ENCODE data around the gene CHCHD2. TPM values are rescaled to one million over a fixed set of nuclear protein-coding genes. Genes with fewer than 3 reads are reported as not detected.
A peak's percentile ranks its signal among the peaks of the same experiment; 100 is the strongest.

CHCHD2 gene
- total RNA-seq, 4 donors from 2014 or later: 221 to 414 (median 339) TPM

GRCh38 chr7:56063882-56064625, 42.2 kb downstream of the CHCHD2 start, which contains the start of gene SUMF2:
TSS of gene SUMF2 (plus strand) at chr7:56064286. CDS start at chr7:56064312, 26 bp downstream.
- Histone ChIP-seq H3K27me3 (no peaks in the 10 kb centered on the region), H3K36me3 (peaks cover 0 to 61% of the 10 kb centered on the region in 2 donors), H3K9me3 (no peaks in the 10 kb centered on the region), H3K27ac (peak within 1 kb of the TSS; percentile 72 to 92 (median 89)), H3K4me1 (peaks cover 0 to 16% (median 5%) of the 10 kb centered on the region in 3 donors), H3K4me3 (peak within 1 kb of the TSS; percentile 74 to 81)
- TF ChIP-seq CTCF (IDR thresholded peaks at IDR 0.05) (peak in 3 of 4 experiments; percentile 22 to 56 (median 27)), EP300 (IDR thresholded peaks at IDR 0.05) (no peak), POLR2AphosphoS5 (IDR thresholded peaks at IDR 0.05) (peak; percentile 87), POLR2A (IDR thresholded peaks at IDR 0.05) (peak; percentile 86 to 89)
- peak; percentile 99 for ATAC-seq
- WGBS, 2 donors (ENCODE audit: low coverage in 1 of 2): 0% methylated on average over 3 to 10 of the region's 49 CpGs

- H3K4me1 ChIP-seq: peaks cover 0 to 16% (median 5%) of the 10 kb centered on the region in 3 donors
- peaks cover 0 to 61% of the 10 kb centered on the region in 2 donors for H3K36me3 ChIP-seq
- no peak for TF ChIP-seq EP300 (IDR thresholded peaks at IDR 0.05)
- no peak for TF ChIP-seq POLR2AphosphoS5 (IDR thresholded peaks at IDR 0.05)
- TF ChIP-seq CTCF (IDR thresholded peaks at IDR 0.05): no peak
- no peak for TF ChIP-seq POLR2A (IDR thresholded peaks at IDR 0.05)
- peak overlapping the region; percentile 72 to 92 (median 89) for H3K27ac ChIP-seq
- H3K9me3 ChIP-seq: no peaks in the 10 kb centered on the region
- H3K4me3 ChIP-seq: peak overlapping the region in 1 of 2 donors; percentile 81
- H3K27me3 ChIP-seq: no peaks in the 10 kb centered on the region
- WGBS, 2 donors (ENCODE audit: low coverage in 1 of 2): 49 to 61% methylated on average over 7 of the region's 7 CpGs
- no peak for ATAC-seq
Observed at GRCh38 chr7:56063500-56063881, 42.8 kb downstream of the CHCHD2 start.

GRCh38 chr7:56062382-56062781, 43.9 kb downstream of the CHCHD2 start:
- Histone ChIP-seq H3K9me3 (no peaks in the 10 kb centered on the region), H3K27me3 (no peaks in the 10 kb centered on the region), H3K4me3 (no peak overlapping the region), H3K27ac (peak overlapping the region in 2 of 4 donors; percentile 15 to 92), H3K4me1 (peaks cover 0 to 16% (median 5%) of the 10 kb centered on the region in 3 donors), H3K36me3 (peaks cover 0 to 64% of the 10 kb centered on the region in 2 donors)
- ATAC-seq: no peak
- TF ChIP-seq EP300 (IDR thresholded peaks at IDR 0.05) (no peak), POLR2A (IDR thresholded peaks at IDR 0.05) (no peak), CTCF (IDR thresholded peaks at IDR 0.05) (no peak), POLR2AphosphoS5 (IDR thresholded peaks at IDR 0.05) (no peak)
- WGBS, 2 donors (ENCODE audit: low coverage in 1 of 2): 49 to 64% methylated on average over 2 of the region's 2 CpGs

- H3K4me3 ChIP-seq: no peak overlapping the region
- H3K4me1 ChIP-seq: peaks cover 0 to 41% (median 18%) of the 10 kb centered on the region in 3 donors
- no peak for ATAC-seq
- no peaks in the 10 kb centered on the region for H3K27me3 ChIP-seq
- TF ChIP-seq POLR2AphosphoS5 (IDR thresholded peaks at IDR 0.05): no peak
- TF ChIP-seq EP300 (IDR thresholded peaks at IDR 0.05): no peak
- no peak for TF ChIP-seq POLR2A (IDR thresholded peaks at IDR 0.05)
- TF ChIP-seq CTCF (IDR thresholded peaks at IDR 0.05): no peak
- H3K27ac ChIP-seq: no peak overlapping the region
- 73 to 86% methylated on average over 2 of the region's 2 CpGs for WGBS, 2 donors (ENCODE audit: low coverage in 1 of 2)
- H3K9me3 ChIP-seq: no peaks in the 10 kb centered on the region
- peaks cover 0 to 63% of the 10 kb centered on the region in 2 donors for H3K36me3 ChIP-seq
Observed at GRCh38 chr7:56053993-56054392, 52.3 kb downstream of the CHCHD2 start.

All from gastroesophageal sphincter (tissue), 4 donors.